Nephron progenitor cell (in vitro differentiated cells): ENCODE data around the gene TBK1.
A peak's percentile ranks its signal among the peaks of the same experiment; 100 is the strongest.

ENCODE experiments used
- DNase-seq: peaks from one replicate; pipeline ENCODE4 v3.0.0; 2021
- H3K27ac Mint-ChIP-seq: 2 replicates; pipeline ENCODE4 v1.8.0; 2021; ENCODE audit warnings: mild to moderate bottlenecking, moderate library complexity, mixed read lengths
- H3K27me3 Mint-ChIP-seq: 2 replicates; pipeline ENCODE4 v1.8.0; 2021; ENCODE audit warnings: mild to moderate bottlenecking, low read depth, mixed read lengths; ENCODE audit not compliant: poor library complexity
- H3K36me3 Mint-ChIP-seq: 2 replicates; pipeline ENCODE4 v1.8.0; 2021; ENCODE audit warnings: low read depth, mixed read lengths
- H3K4me1 Mint-ChIP-seq: 2 replicates; pipeline ENCODE4 v1.8.0; 2021; ENCODE audit warnings: mixed read lengths
- H3K4me3 Mint-ChIP-seq: 2 replicates; pipeline ENCODE4 v1.8.0; 2021; ENCODE audit warnings: mild to moderate bottlenecking, moderate library complexity, mixed read lengths
- H3K9me3 Mint-ChIP-seq: 2 replicates; pipeline ENCODE4 v1.8.0; 2021; ENCODE audit warnings: mild to moderate bottlenecking, moderate library complexity, mixed read lengths
- TF ChIP-seq, protein P1 (sequence below): fragments of 200-600 bp; sonication (generic); IDR thresholded peaks from 2 replicates; pipeline ENCODE4 v1.5.0; 2021; ENCODE audit warnings: antibody characterized with exemption

The TBK1 gene

DNA sequence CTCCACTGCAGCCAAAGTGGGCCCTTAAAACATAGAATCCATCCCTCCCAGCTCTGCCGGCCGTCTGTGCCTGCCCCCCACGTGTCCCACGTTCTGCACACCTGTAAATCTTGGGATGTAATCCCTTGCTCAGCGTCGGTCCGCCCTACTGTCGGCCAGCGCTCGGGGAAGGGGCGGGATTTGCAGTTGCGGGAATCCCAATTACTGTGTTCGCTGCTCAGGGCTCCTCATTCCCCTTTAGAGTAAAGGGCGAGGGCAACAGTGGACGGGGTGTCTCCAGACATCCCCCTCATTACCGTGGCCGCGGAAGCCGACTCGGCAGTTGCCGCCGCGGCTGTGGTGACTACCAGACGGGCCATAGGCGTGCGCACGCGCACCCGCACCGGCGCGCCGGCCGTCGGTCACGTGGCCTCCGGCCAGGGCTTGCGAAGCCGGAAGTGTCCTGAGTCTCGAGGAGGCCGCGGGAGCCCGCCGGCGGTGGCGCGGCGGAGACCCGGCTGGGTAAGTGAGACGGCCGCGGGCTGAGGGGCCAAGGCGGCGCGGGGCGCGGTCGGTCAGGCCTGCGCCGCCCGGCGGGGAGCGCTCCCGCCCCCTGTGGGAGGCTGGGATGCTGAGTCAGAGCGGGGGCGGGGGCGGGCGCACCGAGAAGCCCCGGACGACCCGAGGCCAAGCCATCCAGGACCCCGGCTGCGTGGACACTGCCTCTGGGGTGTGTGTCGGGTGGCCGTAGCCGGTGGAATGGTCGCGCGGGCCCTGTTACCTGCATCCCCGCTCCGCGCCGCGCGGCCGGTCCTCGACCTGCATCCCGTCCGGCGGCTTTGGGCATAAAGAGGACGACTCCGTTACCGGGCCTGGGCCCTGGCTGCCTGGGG is at the start of gene TBK1:
TBK1 (plus strand) TSS at position 434 of the 872 bp plus-strand sequence. CDS start 3,751 bp downstream, outside the sequence.
- Mint-ChIP-seq H3K27me3 (peaks cover 3% of the 10 kb centered on the region), H3K4me3 (peak within 1 kb of the TSS; percentile 96), H3K27ac (peak within 1 kb of the TSS; percentile 99), H3K4me1 (peaks cover 40% of the 10 kb centered on the region), H3K9me3 (no peaks in the 10 kb centered on the region), H3K36me3 (peaks cover 30% of the 10 kb centered on the region)
- TF ChIP-seq, protein P1, sequence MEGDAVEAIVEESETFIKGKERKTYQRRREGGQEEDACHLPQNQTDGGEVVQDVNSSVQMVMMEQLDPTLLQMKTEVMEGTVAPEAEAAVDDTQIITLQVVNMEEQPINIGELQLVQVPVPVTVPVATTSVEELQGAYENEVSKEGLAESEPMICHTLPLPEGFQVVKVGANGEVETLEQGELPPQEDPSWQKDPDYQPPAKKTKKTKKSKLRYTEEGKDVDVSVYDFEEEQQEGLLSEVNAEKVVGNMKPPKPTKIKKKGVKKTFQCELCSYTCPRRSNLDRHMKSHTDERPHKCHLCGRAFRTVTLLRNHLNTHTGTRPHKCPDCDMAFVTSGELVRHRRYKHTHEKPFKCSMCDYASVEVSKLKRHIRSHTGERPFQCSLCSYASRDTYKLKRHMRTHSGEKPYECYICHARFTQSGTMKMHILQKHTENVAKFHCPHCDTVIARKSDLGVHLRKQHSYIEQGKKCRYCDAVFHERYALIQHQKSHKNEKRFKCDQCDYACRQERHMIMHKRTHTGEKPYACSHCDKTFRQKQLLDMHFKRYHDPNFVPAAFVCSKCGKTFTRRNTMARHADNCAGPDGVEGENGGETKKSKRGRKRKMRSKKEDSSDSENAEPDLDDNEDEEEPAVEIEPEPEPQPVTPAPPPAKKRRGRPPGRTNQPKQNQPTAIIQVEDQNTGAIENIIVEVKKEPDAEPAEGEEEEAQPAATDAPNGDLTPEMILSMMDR, result no peak
- peak; percentile 93 for DNase-seq

DNA sequence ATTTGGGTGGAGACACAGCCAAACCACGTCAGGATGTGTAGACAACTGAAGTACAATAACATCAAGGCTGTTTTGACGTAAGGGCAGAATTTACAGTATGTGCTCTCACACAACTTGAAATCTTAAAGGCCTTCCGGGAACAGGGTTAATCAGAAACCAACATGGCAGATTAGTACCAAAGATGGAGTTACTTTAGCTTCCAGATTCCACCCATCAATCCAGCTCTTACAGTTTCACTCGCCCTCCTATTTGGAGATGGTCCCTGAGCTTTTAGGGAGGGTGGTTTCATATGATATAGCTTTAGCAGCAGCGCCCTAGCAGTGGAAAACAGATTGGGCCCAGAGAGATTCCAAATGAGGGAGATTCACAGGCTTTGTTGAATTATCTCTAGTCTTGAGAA is 49.7 kb upstream of the TBK1 start:
- H3K27me3 Mint-ChIP-seq, result peaks cover 5% of the 10 kb centered on the region
- no peak for DNase-seq
- no peak overlapping the region for H3K27ac Mint-ChIP-seq

DNA sequence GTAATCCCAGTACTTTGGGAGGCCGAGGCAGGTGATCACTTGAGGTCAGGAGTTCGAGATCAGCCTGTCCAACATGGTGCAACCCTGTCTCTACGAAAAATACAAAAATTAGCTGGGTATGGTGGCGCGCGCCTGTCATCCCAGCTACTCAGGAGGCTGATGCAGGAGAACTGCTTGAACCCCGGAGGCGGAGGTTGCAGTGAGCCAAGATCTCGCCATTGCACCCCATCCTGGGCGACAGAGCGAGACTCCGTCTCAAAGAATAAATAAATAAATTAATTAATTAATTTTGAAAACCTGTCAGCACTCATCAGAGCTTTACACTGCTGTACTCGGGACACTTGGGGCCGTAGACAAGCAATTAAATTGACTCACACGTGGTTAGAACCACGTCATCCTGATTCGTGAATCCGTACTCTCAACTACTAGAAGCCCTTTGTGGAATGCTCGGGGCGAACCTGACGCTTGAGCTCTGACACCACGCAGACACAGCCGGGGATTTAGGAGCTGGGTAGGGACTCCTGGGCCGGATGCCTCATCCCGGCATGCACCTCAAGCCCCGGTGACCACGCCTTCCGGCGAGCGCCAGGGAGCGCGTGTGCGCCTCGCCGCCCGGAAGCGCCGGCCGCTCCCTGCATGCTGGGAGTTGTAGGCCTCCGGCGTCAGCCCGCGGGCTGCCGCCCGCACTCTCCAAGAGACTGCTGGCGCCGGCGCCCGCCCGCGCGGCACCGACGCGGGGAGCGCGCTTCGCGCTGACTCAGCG is 48.0 kb upstream of the TBK1 start, which contains the start of gene XPOT:
XPOT (plus strand) TSS at position 686 of the 763 bp plus-strand sequence. CDS start 5,644 bp downstream, outside the sequence.
- H3K4me3 Mint-ChIP-seq, result peak within 1 kb of the TSS; percentile 97
- DNase-seq, result peak; percentile 92
- H3K9me3 Mint-ChIP-seq, result no peaks in the 10 kb centered on the region
- peaks cover 6% of the 10 kb centered on the region for H3K36me3 Mint-ChIP-seq
- TF ChIP-seq, protein P1, result no peak
- peaks cover 5% of the 10 kb centered on the region for H3K27me3 Mint-ChIP-seq
- peak within 1 kb of the TSS; percentile 100 for H3K27ac Mint-ChIP-seq
- peaks cover 61% of the 10 kb centered on the region for H3K4me1 Mint-ChIP-seq

More for the DNA sequence above, 49.7 kb upstream of the TBK1 start:
- Mint-ChIP-seq H3K4me1 (peaks cover 44% of the 10 kb centered on the region), H3K36me3 (peaks cover 6% of the 10 kb centered on the region), H3K9me3 (no peaks in the 10 kb centered on the region), H3K4me3 (no peak overlapping the region)
- TF ChIP-seq, protein P1, result no peak

DNA sequence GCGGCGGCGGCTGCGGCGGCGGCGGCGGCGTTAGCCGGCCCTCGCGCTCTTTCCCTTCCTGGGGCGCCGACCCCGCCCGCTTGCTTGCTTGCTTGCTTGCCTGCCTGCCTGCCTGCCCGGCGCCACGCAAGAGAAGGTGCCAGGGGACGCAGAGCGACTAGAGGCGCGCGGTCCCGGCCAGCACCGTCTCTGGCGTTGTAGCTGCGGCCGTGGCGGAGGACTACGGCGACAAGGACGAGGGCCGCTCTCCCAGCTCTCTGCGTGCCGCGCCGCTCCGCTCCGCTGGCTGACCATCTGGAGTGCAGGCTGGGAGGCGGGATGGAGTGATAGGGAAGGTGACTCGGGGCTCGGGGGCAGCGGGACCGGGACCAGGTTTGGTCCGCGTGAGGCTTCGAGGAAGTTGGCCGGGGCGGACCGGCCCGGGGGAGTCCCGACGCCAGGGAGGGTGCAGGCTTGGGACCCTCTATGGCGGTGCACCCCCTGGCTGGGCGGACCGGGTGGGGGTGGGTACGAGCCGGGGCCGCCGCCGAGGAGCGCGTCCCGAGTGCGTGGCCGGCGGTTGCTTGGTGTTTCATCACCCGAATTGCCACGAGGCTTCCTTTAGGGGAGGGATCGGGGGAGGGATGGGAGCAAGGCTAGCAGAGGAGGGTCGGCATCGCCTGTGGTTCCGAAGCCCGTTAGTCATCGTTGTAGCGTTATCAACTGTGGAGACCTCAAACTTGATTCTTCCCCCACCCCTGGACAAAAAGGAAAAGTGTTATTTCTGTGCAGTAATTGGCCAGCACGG is 47.3 kb upstream of the TBK1 start:
- peaks cover 7% of the 10 kb centered on the region for H3K36me3 Mint-ChIP-seq
- H3K9me3 Mint-ChIP-seq, result no peaks in the 10 kb centered on the region
- peak overlapping the region; percentile 97 for H3K4me3 Mint-ChIP-seq
- H3K4me1 Mint-ChIP-seq, result peaks cover 64% of the 10 kb centered on the region
- DNase-seq, result no peak
- peak overlapping the region; percentile 100 for H3K27ac Mint-ChIP-seq
- TF ChIP-seq, protein P1, result no peak
- H3K27me3 Mint-ChIP-seq, result peaks cover 5% of the 10 kb centered on the region

DNA sequence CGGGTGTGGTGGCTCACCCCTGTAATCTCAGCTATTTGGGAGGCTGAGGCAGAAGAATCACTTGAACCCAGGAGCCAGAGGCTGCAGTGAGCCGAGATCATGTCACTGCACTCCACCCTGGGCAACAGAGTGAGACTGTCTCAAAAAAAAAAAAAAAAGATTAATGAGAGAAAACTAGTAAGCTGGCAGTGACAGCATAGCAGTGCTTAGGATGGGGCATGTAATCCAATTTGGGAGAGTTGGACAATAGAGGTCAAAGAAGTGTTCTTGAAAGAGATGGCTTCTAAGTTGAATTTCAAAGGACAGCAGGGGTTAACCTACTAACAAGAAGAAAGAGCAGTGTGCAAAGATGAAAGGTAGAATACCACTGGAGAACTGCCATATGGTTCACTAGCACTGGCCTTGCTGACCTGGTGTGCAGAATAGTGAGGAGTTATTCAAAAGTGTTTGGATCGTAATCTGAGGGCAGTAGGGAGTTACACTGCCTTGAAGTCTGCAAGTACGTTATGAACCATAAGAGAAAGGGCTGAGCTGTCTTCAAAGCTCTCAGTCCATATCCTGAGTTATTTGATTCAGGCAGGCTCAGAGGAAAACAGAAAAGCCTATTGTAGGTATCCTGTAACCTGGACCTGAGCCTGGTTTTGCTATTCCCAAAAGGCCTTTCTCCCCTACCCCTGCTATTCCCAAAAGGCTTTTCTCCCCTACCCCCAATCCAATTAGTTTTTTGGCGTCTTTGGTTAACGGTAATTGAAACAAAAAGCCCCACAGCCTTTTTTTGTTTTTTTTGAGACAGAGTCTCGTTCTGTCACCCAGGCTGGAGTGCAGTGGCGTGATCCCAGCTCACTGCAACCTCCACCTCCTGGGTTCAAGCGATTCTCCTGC is 44.3 kb upstream of the TBK1 start:
- no peak for DNase-seq
- H3K4me1 Mint-ChIP-seq, result peaks cover 46% of the 10 kb centered on the region
- H3K27ac Mint-ChIP-seq, result peak overlapping the region; percentile 47
- H3K36me3 Mint-ChIP-seq, result peaks cover 31% of the 10 kb centered on the region
- no peaks in the 10 kb centered on the region for H3K9me3 Mint-ChIP-seq
- TF ChIP-seq, protein P1, result no peak
- peak overlapping the region; percentile 22 for H3K4me3 Mint-ChIP-seq
- H3K27me3 Mint-ChIP-seq, result peaks cover 5% of the 10 kb centered on the region
